MM.1S (cell line): ENCODE data around the gene SPATA13.

Source experiments
- DNase-seq: peaks from one replicate; pipeline ENCODE4 v3.0.0-alpha.2; 2015
- H2AFZ ChIP-seq: fragments of 300-600 bp; sonication (generic); 2 replicates; pipeline ENCODE4 v1.6.0; 2016; ENCODE audit warnings: antibody characterized with exemption, low read length
- H3F3A ChIP-seq: fragments of 300-600 bp; sonication (generic); 2 replicates; pipeline ENCODE4 v1.6.1; 2016; ENCODE audit warnings: mild to moderate bottlenecking, antibody characterized with exemption, low read length, moderate library complexity, mixed read lengths; ENCODE audit not compliant: insufficient read depth
- H3K27ac ChIP-seq: fragments of 300-600 bp; sonication (generic); 2 replicates; pipeline ENCODE4 v1.5.1; 2016; ENCODE audit warnings: mild to moderate bottlenecking, low read length
- H3K27me3 ChIP-seq: fragments of 300-600 bp; sonication (generic); replicated peaks from 2 replicates; pipeline ENCODE4 v1.6.0; 2016; ENCODE audit warnings: low read length; ENCODE audit not compliant: insufficient read depth
- H3K36me3 ChIP-seq: fragments of 300-600 bp; sonication (generic); replicated peaks from 2 replicates; pipeline ENCODE4 v1.6.1; 2016; ENCODE audit warnings: mild to moderate bottlenecking, low read length, mixed read lengths; ENCODE audit not compliant: insufficient read depth
- H3K4me1 ChIP-seq: fragments of 300-600 bp; sonication (generic); 2 replicates; pipeline ENCODE4 v1.6.1; 2016; ENCODE audit warnings: low read length, mixed read lengths
- H3K4me2 ChIP-seq: fragments of 300-600 bp; sonication (generic); 2 replicates; pipeline ENCODE4 v1.6.0; 2016; ENCODE audit warnings: low read depth, low read length
- H3K4me3 ChIP-seq: fragments of 300-600 bp; sonication (generic); 2 replicates; pipeline ENCODE4 v1.5.1; 2016; ENCODE audit warnings: low read length, mixed read lengths
- H3K79me2 ChIP-seq: fragments of 300-600 bp; sonication (generic); 2 replicates; pipeline ENCODE4 v1.6.1; 2016; ENCODE audit warnings: mixed run types, low read length, mixed read lengths
- H3K9ac ChIP-seq: fragments of 300-600 bp; sonication (generic); 2 replicates; pipeline ENCODE4 v1.6.1; 2016; ENCODE audit warnings: low read length, mixed read lengths
- H3K9me2 ChIP-seq: fragments of 300-600 bp; sonication (generic); replicated peaks from 2 replicates; pipeline ENCODE4 v1.6.1; 2016; ENCODE audit warnings: mild to moderate bottlenecking, low read length, mixed read lengths; ENCODE audit not compliant: insufficient read depth
- H3K9me3 ChIP-seq: fragments of 300-600 bp; sonication (generic); replicated peaks from 2 replicates; pipeline ENCODE4 v1.6.1; 2016; ENCODE audit warnings: mild to moderate bottlenecking, low read length, mixed read lengths; ENCODE audit not compliant: insufficient read depth
- H4K20me1 ChIP-seq: fragments of 300-600 bp; sonication (generic); 2 replicates; pipeline ENCODE4 v1.6.1; 2016; ENCODE audit warnings: mild to moderate bottlenecking, low read length, moderate library complexity, mixed read lengths; ENCODE audit not compliant: insufficient read depth
- EZH2 ChIP-seq: fragments of 300-600 bp; sonication (generic); optimal IDR thresholded peaks from 2 replicates; pipeline ENCODE3; 2017; ENCODE audit warnings: low read depth, mild to moderate bottlenecking, antibody characterized with exemption, low read length, mixed read lengths
- EZH2phosphoT487 ChIP-seq: fragments of 300-600 bp; sonication (generic); IDR thresholded peaks from 2 replicates; pipeline ENCODE4 v1.6.1; 2018; ENCODE audit warnings: antibody characterized with exemption, low read length
- TF ChIP-seq, protein P1 (sequence below): fragments of 300-600 bp; sonication (generic); IDR thresholded peaks from 2 replicates; pipeline ENCODE4 v1.5.1; 2016; ENCODE audit warnings: antibody characterized with exemption, low read length, mixed read lengths

The SPATA13 gene

DNA sequence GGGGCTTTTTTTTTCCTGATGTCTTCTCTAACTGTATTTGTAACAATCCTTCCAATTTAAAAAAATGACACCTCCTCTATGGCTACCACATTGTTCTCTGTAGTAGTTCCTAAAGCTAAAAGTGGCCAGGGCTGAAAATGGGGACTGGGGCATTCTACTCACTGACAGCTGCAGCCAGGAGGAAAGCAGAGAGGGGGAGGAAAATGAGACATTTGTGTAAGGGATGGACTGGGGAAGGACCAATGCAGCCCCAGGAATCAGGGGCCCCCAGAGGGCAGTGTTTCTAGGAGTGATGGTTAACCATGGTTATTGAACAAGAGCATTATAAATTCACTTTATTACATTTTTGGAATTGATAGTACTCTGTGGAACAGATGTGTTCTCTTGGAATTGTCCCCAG, 114.5 kb downstream of the SPATA13 start:
- H3K9me2 ChIP-seq = no peaks in the 10 kb centered on the region
- no peak for TF ChIP-seq EZH2
- no peak for TF ChIP-seq EZH2phosphoT487
- TF ChIP-seq, protein P1, sequence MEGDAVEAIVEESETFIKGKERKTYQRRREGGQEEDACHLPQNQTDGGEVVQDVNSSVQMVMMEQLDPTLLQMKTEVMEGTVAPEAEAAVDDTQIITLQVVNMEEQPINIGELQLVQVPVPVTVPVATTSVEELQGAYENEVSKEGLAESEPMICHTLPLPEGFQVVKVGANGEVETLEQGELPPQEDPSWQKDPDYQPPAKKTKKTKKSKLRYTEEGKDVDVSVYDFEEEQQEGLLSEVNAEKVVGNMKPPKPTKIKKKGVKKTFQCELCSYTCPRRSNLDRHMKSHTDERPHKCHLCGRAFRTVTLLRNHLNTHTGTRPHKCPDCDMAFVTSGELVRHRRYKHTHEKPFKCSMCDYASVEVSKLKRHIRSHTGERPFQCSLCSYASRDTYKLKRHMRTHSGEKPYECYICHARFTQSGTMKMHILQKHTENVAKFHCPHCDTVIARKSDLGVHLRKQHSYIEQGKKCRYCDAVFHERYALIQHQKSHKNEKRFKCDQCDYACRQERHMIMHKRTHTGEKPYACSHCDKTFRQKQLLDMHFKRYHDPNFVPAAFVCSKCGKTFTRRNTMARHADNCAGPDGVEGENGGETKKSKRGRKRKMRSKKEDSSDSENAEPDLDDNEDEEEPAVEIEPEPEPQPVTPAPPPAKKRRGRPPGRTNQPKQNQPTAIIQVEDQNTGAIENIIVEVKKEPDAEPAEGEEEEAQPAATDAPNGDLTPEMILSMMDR = no peak
- no peak overlapping the region for H3K27ac ChIP-seq
- H3F3A ChIP-seq = no peaks in the 10 kb centered on the region
- H3K4me3 ChIP-seq = no peak overlapping the region
- H3K9ac ChIP-seq = no peak overlapping the region
- no peaks in the 10 kb centered on the region for H3K27me3 ChIP-seq
- no peak overlapping the region for H2AFZ ChIP-seq
- H3K36me3 ChIP-seq = no peaks in the 10 kb centered on the region
- no peaks in the 10 kb centered on the region for H3K9me3 ChIP-seq
- no peaks in the 10 kb centered on the region for H4K20me1 ChIP-seq
- no peak overlapping the region for H3K4me2 ChIP-seq
- no peaks in the 10 kb centered on the region for H3K79me2 ChIP-seq
- no peaks in the 10 kb centered on the region for H3K4me1 ChIP-seq
- DNase-seq = no peak

DNA sequence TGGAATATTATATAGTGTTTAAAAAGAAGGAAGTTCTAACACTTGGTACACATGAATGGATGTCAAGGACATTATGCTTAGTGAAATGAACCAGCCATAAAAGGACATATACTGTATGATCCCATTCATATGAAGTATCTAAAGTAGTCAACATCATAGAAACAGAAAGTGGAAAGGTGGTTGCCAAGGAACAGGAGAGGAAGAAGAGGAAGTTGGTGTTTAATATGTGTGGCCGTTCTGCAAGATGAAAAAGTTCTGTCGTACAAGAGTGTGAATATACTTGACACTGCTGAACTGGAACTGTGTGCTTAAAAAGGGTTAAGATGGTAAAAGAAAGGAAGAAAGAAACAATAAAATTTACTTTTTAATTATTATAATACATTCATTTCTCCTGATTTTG, 115.8 kb downstream of the SPATA13 start:
- Histone ChIP-seq H3K9me3 (no peaks in the 10 kb centered on the region), H3K36me3 (no peaks in the 10 kb centered on the region), H3K4me2 (no peak overlapping the region), H3K27me3 (no peaks in the 10 kb centered on the region), H3K9ac (no peak overlapping the region), H4K20me1 (no peaks in the 10 kb centered on the region), H3K4me1 (no peaks in the 10 kb centered on the region), H3K79me2 (no peaks in the 10 kb centered on the region), H2AFZ (no peak overlapping the region), H3K27ac (no peak overlapping the region), H3F3A (no peaks in the 10 kb centered on the region), H3K4me3 (no peak overlapping the region), H3K9me2 (no peaks in the 10 kb centered on the region)
- no peak for DNase-seq
- TF ChIP-seq, protein P1 = no peak
- TF ChIP-seq EZH2 (no peak), EZH2phosphoT487 (no peak)

DNA sequence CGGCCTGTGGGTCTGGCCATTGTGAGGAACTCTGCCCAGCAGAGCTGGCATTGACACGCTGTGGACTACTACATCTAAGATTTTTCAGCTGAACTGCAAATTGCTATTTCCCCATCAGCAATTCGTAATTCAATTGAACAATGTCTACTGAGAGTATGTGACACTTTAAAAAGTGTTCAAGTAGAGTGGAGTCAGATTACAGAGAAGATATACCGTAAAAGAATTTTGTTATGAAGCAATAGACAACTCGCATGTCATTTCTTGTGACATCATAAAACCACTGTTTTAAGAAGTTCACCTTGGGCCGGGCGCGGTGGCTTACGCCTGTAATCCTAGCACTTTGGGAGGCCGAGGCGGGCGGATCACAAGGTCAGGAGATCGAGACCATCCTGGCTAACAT, 116.3 kb downstream of the SPATA13 start:
- Histone ChIP-seq H3F3A (no peaks in the 10 kb centered on the region), H3K36me3 (no peaks in the 10 kb centered on the region), H4K20me1 (no peaks in the 10 kb centered on the region), H3K79me2 (no peaks in the 10 kb centered on the region), H3K4me2 (no peak overlapping the region), H2AFZ (no peak overlapping the region), H3K27me3 (no peaks in the 10 kb centered on the region), H3K4me3 (no peak overlapping the region), H3K9me2 (no peaks in the 10 kb centered on the region), H3K4me1 (no peaks in the 10 kb centered on the region), H3K9me3 (no peaks in the 10 kb centered on the region), H3K27ac (no peak overlapping the region), H3K9ac (no peak overlapping the region)
- DNase-seq = no peak
- TF ChIP-seq EZH2phosphoT487 (no peak), EZH2 (no peak)

DNA sequence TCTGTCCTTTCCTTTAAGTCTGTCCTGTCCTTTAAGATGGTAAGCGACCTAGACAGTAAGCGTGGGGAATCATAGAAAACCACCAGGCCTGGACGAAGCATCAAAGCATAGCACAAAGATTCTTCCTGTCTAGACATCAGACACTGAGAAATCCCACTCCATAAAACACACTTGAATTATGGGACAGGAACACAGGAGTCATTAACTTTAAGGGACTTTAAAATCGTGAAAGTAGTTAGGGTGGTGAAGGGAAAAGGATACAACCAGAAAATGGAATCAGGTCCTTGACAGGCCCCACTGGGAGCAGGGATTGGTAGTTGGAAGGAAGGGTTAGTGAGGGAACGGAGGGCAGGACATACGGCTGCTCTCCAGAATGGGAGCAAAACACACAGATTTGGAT, 117.2 kb downstream of the SPATA13 start:
- Histone ChIP-seq H3K4me2 (no peak overlapping the region), H3K36me3 (no peaks in the 10 kb centered on the region), H3K79me2 (no peaks in the 10 kb centered on the region), H3F3A (no peaks in the 10 kb centered on the region), H3K27me3 (no peaks in the 10 kb centered on the region), H3K9ac (no peak overlapping the region), H3K9me3 (no peaks in the 10 kb centered on the region), H2AFZ (no peak overlapping the region), H3K4me1 (no peaks in the 10 kb centered on the region), H4K20me1 (no peaks in the 10 kb centered on the region), H3K4me3 (no peak overlapping the region), H3K9me2 (no peaks in the 10 kb centered on the region), H3K27ac (no peak overlapping the region)
- TF ChIP-seq, protein P1 = no peak
- TF ChIP-seq EZH2 (no peak), EZH2phosphoT487 (no peak)
- no peak for DNase-seq
